T-cell (primary cell): ENCODE data around the gene RNF212. TPM values are rescaled to one million over a fixed set of nuclear protein-coding genes. Genes with fewer than 3 reads are reported as not detected.

Source experiments
- ATAC-seq, 4 experiments: fragments of 200-7000 bp in 3 of 4; fragments of 150-1000 bp in 1 of 4; cut with Tn5 transposase; replicated peaks in 1 of 4; 1 replicate in 3 of 4; 2 replicates in 1 of 4; pipeline ENCODE4 v1.10.0; 2021; ENCODE audit warnings: moderate library complexity in 3 of 4, mild to moderate bottlenecking in 2 of 4, moderate number of reproducible peaks in 1 of 4
- CTCF ChIA-PET, 2 donors: fragments of 300-600 bp; sonication (Branson Sonifier 250); formaldehyde crosslinking; loops; one replicate each; lab custom pipeline; 2022; ENCODE audit warnings: antibody characterized with exemption in 2 of 2; lab: Charles Lee
- POLR2A ChIA-PET, 2 donors: fragments of 300-600 bp; sonication (Branson Sonifier 250); formaldehyde crosslinking; loops; one replicate each; lab custom pipeline; 2022; ENCODE audit warnings: antibody characterized with exemption in 2 of 2; lab: Charles Lee
- DNase-seq, 35 experiments: peaks; one replicate each; pipeline versions ENCODE4 v3.0.0 to v3.0.0-alpha.2; 2013 to 2023
- H3K27ac ChIP-seq: one replicate; pipeline ENCODE4 v1.5.1; 2013; ENCODE audit warnings: low read length
- H3K27me3 ChIP-seq, 2 experiments: replicated peaks in 1 of 2; 1 replicate in 1 of 2; 2 replicates in 1 of 2; pipeline versions ENCODE4 v1.6.1 to v1.7.0; 2013; ENCODE audit warnings: low read length in 1 of 2, mixed read lengths in 1 of 2; ENCODE audit not compliant: control insufficient read depth in 2 of 2, insufficient read depth in 2 of 2; ENCODE audit errors: extremely low read depth in 1 of 2
- H3K36me3 ChIP-seq, 2 donors: 1 replicate in 1 of 2; 2 replicates in 1 of 2; pipeline versions ENCODE4 v1.6.1 to v1.7.0; 2013; ENCODE audit warnings: low read length in 1 of 2; ENCODE audit not compliant: control insufficient read depth in 2 of 2, insufficient read depth in 1 of 2; ENCODE audit errors: extremely low read depth in 1 of 2
- H3K4me1 ChIP-seq, 2 experiments: 1 replicate in 1 of 2; 2 replicates in 1 of 2; pipeline versions ENCODE4 v1.6.1 to v1.7.0; 2013; ENCODE audit warnings: low read length in 2 of 2, mixed read lengths in 1 of 2; ENCODE audit not compliant: insufficient read depth in 2 of 2, control insufficient read depth in 1 of 2; ENCODE audit errors: extremely low read depth in 1 of 2
- H3K4me3 ChIP-seq, 2 donors: 1 replicate in 1 of 2; 2 replicates in 1 of 2; pipeline versions ENCODE4 v1.5.1 to v1.7.0; 2013; ENCODE audit warnings: mild to moderate bottlenecking in 2 of 2, low read length in 1 of 2, moderate library complexity in 1 of 2; ENCODE audit not compliant: control insufficient read depth in 1 of 2; ENCODE audit errors: extremely low read depth in 1 of 2
- H3K9me3 ChIP-seq: 2 replicates; pipeline ENCODE4 v1.7.0; 2013
- H3K27ac Mint-ChIP-seq, 2 donors: one replicate each; pipeline ENCODE4 v1.8.0; 2020 to 2021; ENCODE audit warnings: mild to moderate bottlenecking in 2 of 2, mixed read lengths in 2 of 2
- H3K27me3 Mint-ChIP-seq, 2 donors: one replicate each; pipeline ENCODE4 v1.8.0; 2021 to 2022; ENCODE audit warnings: mixed read lengths in 2 of 2
- H3K36me3 Mint-ChIP-seq: one replicate; pipeline ENCODE4 v1.8.0; 2021; ENCODE audit warnings: mixed read lengths
- H3K4me1 Mint-ChIP-seq, 3 donors: one replicate each; pipeline ENCODE4 v1.8.0; 2020 to 2022; ENCODE audit warnings: mixed read lengths in 3 of 3, mild to moderate bottlenecking in 1 of 3
- H3K4me3 Mint-ChIP-seq, 3 donors: one replicate each; pipeline ENCODE4 v1.8.0; 2020 to 2022; ENCODE audit warnings: mild to moderate bottlenecking in 3 of 3, mixed read lengths in 3 of 3, moderate library complexity in 3 of 3
- H3K9me3 Mint-ChIP-seq, 3 donors: one replicate each; pipeline ENCODE4 v1.8.0; 2020 to 2022; ENCODE audit warnings: mixed read lengths in 3 of 3
- WGBS: methylation state at CpG from one replicate; pipeline ENCODE4 v1.1.5; 2013; ENCODE audit warnings: missing lambda C conversion rate; ENCODE audit not compliant: insufficient coverage; 5-methylcytosine and 5-hydroxymethylcytosine counted together
- total RNA-seq, 35 experiments: library from RNA in 6 of 35; stranded (reverse) in 6 of 35; fragments of 120-200 nt in 1 of 35; gene quantifications; one replicate each; pipeline versions ENCODE4 v1.2.1 to v1.2.4 and lab custom pipeline; 2013 to 2026

Gene RNF212, protein sequence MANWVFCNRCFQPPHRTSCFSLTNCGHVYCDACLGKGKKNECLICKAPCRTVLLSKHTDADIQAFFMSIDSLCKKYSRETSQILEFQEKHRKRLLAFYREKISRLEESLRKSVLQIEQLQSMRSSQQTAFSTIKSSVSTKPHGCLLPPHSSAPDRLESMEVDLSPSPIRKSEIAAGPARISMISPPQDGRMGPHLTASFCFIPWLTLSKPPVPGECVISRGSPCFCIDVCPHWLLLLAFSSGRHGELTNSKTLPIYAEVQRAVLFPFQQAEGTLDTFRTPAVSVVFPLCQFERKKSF
- total RNA-seq (1 to 10 TPM; 3.0 to 5.3 (median 3.9) TPM), total RNA-seq (lab: John Stamatoyannopoulos, UW) (0.23 to 3.8 (median 1.4) reads per million in 29 experiments)
- total RNA-seq (2013): 3.5 TPM

DNA sequence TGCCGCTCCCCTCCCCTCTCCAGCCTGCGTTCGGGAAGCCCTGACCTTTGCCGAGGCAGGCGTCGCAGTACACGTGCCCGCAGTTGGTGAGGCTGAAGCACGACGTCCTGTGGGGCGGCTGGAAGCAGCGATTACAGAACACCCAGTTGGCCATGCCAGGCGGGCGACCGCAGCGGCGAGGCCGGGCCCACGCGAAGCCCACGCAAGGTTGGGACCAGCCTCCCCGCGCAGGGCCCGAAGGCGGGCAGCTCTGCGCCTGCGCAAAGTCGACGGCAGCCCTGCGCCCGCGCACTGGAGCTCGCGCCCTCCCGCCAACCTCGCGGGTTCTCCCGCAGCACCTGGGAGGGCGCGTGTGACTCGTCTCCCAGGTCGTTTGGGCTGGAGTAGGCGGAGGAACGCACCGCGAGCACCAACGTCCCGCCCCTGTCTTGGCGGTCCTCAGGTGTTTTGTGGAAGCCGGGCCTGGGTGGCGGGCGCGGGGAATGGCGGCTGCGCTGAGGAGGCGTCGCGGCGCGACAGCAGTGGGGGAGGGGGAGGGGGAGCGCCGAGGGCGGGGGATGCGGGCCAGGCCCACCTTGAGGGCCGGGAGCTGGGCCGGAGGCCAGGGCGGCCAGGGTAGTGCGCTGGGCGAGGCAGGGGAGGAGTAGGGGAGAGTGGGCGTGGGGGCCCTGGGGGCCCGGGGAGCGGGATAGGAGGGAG, at the start of gene RNF212:
Gene RNF212 (minus strand): TSS at position 254 of the 699 bp plus-strand sequence. CDS start 100 bp downstream, at position 154.
- H3K27me3 Mint-ChIP-seq: peaks cover 25 to 42% of the 10 kb centered on the region in 2 donors
- H3K36me3 Mint-ChIP-seq: no peaks in the 10 kb centered on the region
- Histone ChIP-seq H3K4me1 (peaks cover 0 to 4% of the 10 kb centered on the region in 2 experiments), H3K36me3 (no peaks in the 10 kb centered on the region), H3K4me3 (peak within 1 kb of the TSS in 1 of 2 donors; percentile 36), H3K27ac (no peak within 1 kb of the TSS), H3K9me3 (no peaks in the 10 kb centered on the region), H3K27me3 (peaks cover 5 to 23% of the 10 kb centered on the region in 2 experiments)
- ChIA-PET POLR2A (no interaction called here), CTCF (interaction anchor here in 1 of 2 donors (0.6 kb wide), 1 partner anchor 142 kb away, joined by 3 read pairs; no protein-coding TSS in a partner anchor)
- DNase-seq (peak in 29 of 35 experiments; percentile 4 to 66 (median 34)), ATAC-seq (peak; percentile 71 to 88 (median 78))
- peak within 1 kb of the TSS; percentile 28 to 62 (median 56) for H3K4me3 Mint-ChIP-seq
- peaks cover 0 to 7% (median 0%) of the 10 kb centered on the region in 3 donors for H3K4me1 Mint-ChIP-seq
- no peak within 1 kb of the TSS for H3K27ac Mint-ChIP-seq
- 37% methylated on average over 55 of the region's 72 CpGs for WGBS
- no peaks in the 10 kb centered on the region for H3K9me3 Mint-ChIP-seq

DNA sequence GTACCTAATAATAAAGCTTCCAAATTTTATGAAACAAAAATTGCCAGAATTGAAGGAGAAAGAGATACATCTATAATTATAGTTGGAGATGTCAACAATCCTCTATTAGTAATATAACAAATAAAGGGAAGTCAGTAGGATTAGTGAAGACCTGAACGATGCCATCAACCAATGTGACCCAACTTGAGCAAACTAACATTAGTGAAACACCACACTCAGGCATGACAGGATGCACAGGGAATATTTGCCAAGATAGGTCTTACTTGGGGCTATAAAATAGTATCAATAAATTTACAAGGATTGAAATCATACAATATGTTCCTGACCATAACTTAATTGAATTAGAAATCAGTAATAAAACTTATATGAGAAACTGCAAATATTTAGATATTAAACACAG, 47.0 kb upstream of the RNF212 start:
- no peak for DNase-seq
- Histone ChIP-seq H3K27me3 (peaks cover 2 to 6% of the 10 kb centered on the region in 2 experiments), H3K4me1 (no peaks in the 10 kb centered on the region), H3K27ac (no peak overlapping the region), H3K4me3 (no peak overlapping the region), H3K36me3 (no peaks in the 10 kb centered on the region), H3K9me3 (no peaks in the 10 kb centered on the region)
- POLR2A ChIA-PET: no interaction called here
- WGBS: no CpG with 5 or more reads among the region's 1 CpG
- Mint-ChIP-seq H3K27me3 (peaks cover 4 to 6% of the 10 kb centered on the region in 2 donors), H3K4me1 (peaks cover 0 to 6% (median 0%) of the 10 kb centered on the region in 3 donors), H3K9me3 (peaks cover 0 to 13% (median 6%) of the 10 kb centered on the region in 3 donors), H3K27ac (no peak overlapping the region), H3K4me3 (no peak overlapping the region), H3K36me3 (no peaks in the 10 kb centered on the region)
- CTCF ChIA-PET: no interaction called here
- no peak for ATAC-seq

DNA sequence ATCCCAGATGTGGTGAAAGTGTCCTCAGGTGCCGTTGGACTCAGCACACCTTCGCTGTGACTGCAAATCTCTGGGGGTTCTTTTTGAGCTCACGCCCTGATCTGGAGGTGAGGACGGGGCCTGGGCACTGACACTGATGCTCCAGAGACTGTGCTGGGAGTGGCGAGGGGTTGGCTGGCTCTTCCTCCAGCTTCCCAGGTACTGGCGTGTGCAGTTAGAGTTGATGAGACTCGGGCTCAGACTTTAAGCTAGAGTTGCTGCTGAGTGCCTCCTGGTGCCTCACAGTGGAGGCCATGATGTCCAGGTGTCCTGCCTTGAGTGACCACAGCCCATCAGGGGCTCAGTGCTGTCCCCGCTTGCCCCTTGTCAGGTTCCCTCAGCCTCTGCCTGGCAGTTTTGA, 42.7 kb upstream of the RNF212 start:
- no peak overlapping the region for H3K27ac Mint-ChIP-seq
- Histone ChIP-seq H3K27me3 (peaks cover 0 to 21% of the 10 kb centered on the region in 2 experiments), H3K4me1 (no peaks in the 10 kb centered on the region), H3K27ac (no peak overlapping the region), H3K36me3 (no peaks in the 10 kb centered on the region), H3K4me3 (no peak overlapping the region), H3K9me3 (no peaks in the 10 kb centered on the region)
- H3K4me3 Mint-ChIP-seq: no peak overlapping the region
- WGBS: 88% methylated on average over 7 of the region's 8 CpGs
- ATAC-seq (no peak), DNase-seq (no peak)
- H3K36me3 Mint-ChIP-seq: no peaks in the 10 kb centered on the region
- ChIA-PET POLR2A (no interaction called here), CTCF (interaction anchor here in 1 of 2 donors (0.7 kb wide), 1 partner anchor 10 kb away, joined by 3 read pairs; no protein-coding TSS in a partner anchor)
- H3K9me3 Mint-ChIP-seq: peaks cover 0 to 13% (median 6%) of the 10 kb centered on the region in 3 donors
- peaks cover 12 to 18% of the 10 kb centered on the region in 2 donors for H3K27me3 Mint-ChIP-seq
- H3K4me1 Mint-ChIP-seq: no peaks in the 10 kb centered on the region

DNA sequence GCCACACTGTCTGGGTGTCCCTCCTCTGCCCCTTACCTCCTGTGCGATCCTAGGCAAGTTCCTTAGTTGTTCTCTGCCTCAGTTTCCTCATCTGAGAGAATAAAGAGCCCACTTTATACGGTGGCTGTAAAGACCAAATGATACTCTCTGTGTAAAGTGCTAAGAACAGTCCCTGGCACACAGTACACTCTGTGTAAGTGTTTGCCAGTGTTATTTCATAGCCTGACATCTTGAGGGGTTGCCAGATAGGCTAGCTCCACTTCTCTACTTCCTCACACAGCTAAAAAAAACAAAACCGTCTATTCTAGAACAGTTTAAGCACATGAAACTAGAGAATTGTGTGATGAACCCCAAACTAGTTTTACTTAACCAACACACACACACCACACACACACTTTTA, 42.0 kb upstream of the RNF212 start:
- Mint-ChIP-seq H3K27ac (no peak overlapping the region), H3K9me3 (peaks cover 0 to 13% (median 6%) of the 10 kb centered on the region in 3 donors), H3K36me3 (no peaks in the 10 kb centered on the region), H3K27me3 (peaks cover 11 to 18% of the 10 kb centered on the region in 2 donors), H3K4me1 (no peaks in the 10 kb centered on the region), H3K4me3 (no peak overlapping the region)
- H3K4me1 ChIP-seq: no peaks in the 10 kb centered on the region
- no peak overlapping the region for H3K27ac ChIP-seq
- ATAC-seq: no peak
- 83% methylated on average over 2 of the region's 3 CpGs for WGBS
- H3K9me3 ChIP-seq: no peaks in the 10 kb centered on the region
- no peak overlapping the region for H3K4me3 ChIP-seq
- ChIA-PET CTCF (no interaction called here), POLR2A (interaction anchor here in 1 of 2 donors (0.6 kb wide), 2 partner anchors 126 to 205 kb away, joined by 3 read pairs; no protein-coding TSS in a partner anchor)
- peaks cover 0 to 27% of the 10 kb centered on the region in 2 experiments for H3K27me3 ChIP-seq
- no peaks in the 10 kb centered on the region for H3K36me3 ChIP-seq
- no peak for DNase-seq

DNA sequence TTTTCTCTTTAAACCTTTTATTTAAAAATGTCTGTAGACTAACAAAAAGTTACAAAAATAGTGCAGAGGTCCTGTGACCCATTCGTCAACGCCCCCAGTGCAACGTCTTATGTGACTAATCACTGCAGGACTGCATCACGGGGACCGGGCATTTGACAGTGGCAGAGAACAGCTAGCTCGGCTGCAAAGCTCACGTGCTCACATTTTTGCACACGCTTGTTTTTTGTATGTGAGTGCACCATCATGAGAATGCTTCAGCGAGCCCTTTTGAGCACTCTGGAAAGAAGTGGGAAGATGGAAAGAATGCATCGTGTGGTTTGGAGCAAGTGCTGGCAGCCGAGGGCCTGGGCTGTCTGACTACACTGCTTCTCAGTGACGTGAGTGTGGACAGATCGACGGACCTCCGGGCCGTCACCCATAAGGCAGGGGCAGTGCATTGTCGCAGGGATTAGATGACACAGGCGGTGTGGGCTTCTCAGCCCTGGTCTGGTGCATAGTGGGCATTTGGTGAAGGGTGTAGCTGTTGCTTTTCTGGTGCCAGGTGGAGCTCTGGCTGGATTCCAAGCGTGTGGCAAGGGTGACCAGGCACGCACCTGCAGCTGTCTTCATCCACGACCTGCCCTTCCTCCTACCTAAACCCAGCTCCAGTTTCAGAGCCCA, 41.3 kb upstream of the RNF212 start:
- Histone ChIP-seq H3K4me1 (no peaks in the 10 kb centered on the region), H3K27ac (no peak overlapping the region), H3K9me3 (no peaks in the 10 kb centered on the region), H3K36me3 (no peaks in the 10 kb centered on the region), H3K4me3 (no peak overlapping the region), H3K27me3 (peaks cover 0 to 29% of the 10 kb centered on the region in 2 experiments)
- ATAC-seq (no peak), DNase-seq (no peak)
- WGBS: 70% methylated on average over 17 of the region's 21 CpGs
- POLR2A ChIA-PET: interaction anchor here in 1 of 2 donors (0.6 kb wide), 2 partner anchors 127 to 205 kb away, joined by 3 read pairs; no protein-coding TSS in a partner anchor
- H3K4me3 Mint-ChIP-seq: no peak overlapping the region
- H3K4me1 Mint-ChIP-seq: no peaks in the 10 kb centered on the region
- no peaks in the 10 kb centered on the region for H3K36me3 Mint-ChIP-seq
- CTCF ChIA-PET: no interaction called here
- peaks cover 11 to 19% of the 10 kb centered on the region in 2 donors for H3K27me3 Mint-ChIP-seq
- H3K27ac Mint-ChIP-seq: no peak overlapping the region
- H3K9me3 Mint-ChIP-seq: peaks cover 0 to 13% (median 6%) of the 10 kb centered on the region in 3 donors

DNA sequence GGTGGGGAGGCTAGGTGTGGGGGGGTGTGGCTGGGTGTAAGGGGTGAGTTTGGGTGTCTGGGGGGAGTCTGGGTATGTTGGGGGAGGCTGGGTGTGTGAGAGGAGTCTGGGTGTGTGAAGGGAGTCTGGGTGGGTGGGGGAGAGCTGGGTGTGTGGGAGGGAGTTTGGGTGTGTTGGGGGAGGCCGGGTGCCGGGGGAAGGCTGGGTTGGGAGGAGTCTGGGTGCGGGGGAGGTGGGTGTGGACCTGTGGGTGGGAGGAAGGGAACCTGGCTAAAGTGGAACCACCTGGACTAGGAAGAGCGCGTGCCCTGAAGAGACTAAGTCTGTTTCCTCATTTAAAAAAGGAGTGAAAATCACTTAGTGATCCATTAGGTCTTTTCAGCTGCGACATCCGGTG, 40.8 kb upstream of the RNF212 start:
- ChIA-PET CTCF (no interaction called here), POLR2A (no interaction called here)
- Mint-ChIP-seq H3K27ac (no peak overlapping the region), H3K27me3 (peaks cover 11 to 21% of the 10 kb centered on the region in 2 donors), H3K36me3 (no peaks in the 10 kb centered on the region), H3K4me3 (no peak overlapping the region), H3K4me1 (no peaks in the 10 kb centered on the region), H3K9me3 (peaks cover 0 to 13% (median 6%) of the 10 kb centered on the region in 3 donors)
- no peaks in the 10 kb centered on the region for H3K36me3 ChIP-seq
- no peak for DNase-seq
- no peaks in the 10 kb centered on the region for H3K9me3 ChIP-seq
- no peak overlapping the region for H3K27ac ChIP-seq
- H3K27me3 ChIP-seq: peaks cover 0 to 29% of the 10 kb centered on the region in 2 experiments
- no peaks in the 10 kb centered on the region for H3K4me1 ChIP-seq
- WGBS: 55% methylated on average over 4 of the region's 7 CpGs
- H3K4me3 ChIP-seq: no peak overlapping the region
- no peak for ATAC-seq
